Epithelial cell of esophagus (primary cell): ENCODE measurements around the gene MELK.

Experiments used
- DNase-seq: peaks from one replicate; pipeline ENCODE4 v3.0.0; 2010; ENCODE audit warnings: low read depth
- H3K4me3 ChIP-seq: 2 replicates; pipeline ENCODE4 v1.5.1; 2011; ENCODE audit warnings: mild to moderate bottlenecking, low read length, control low read depth
- CTCF ChIP-seq: IDR thresholded peaks from 2 replicates; pipeline ENCODE4 v1.5.1; 2011; ENCODE audit warnings: low read depth, mild to moderate bottlenecking, low read length, control low read depth, inconsistent platforms; ENCODE audit not compliant: insufficient read depth; ENCODE audit errors: missing control alignments

Gene MELK

GRCh38 chr9:36690412-36691168, 117.9 kb downstream of the MELK start:
- no peak for DNase-seq
- TF ChIP-seq CTCF = no peak
- no peak overlapping the region for H3K4me3 ChIP-seq

GRCh38 chr9:36691671-36692070, 119.0 kb downstream of the MELK start:
- DNase-seq = no peak
- TF ChIP-seq CTCF = no peak
- no peak overlapping the region for H3K4me3 ChIP-seq

- TF ChIP-seq CTCF = no peak
- DNase-seq = no peak
- H3K4me3 ChIP-seq = no peak overlapping the region
Measured at GRCh38 chr9:36698984-36699383, 126.3 kb downstream of the MELK start.

- no peak for DNase-seq
- no peak for TF ChIP-seq CTCF
- no peak overlapping the region for H3K4me3 ChIP-seq
Measured at GRCh38 chr9:36704148-36704547, 131.5 kb downstream of the MELK start.

- no peak overlapping the region for H3K4me3 ChIP-seq
- DNase-seq = no peak
- TF ChIP-seq CTCF = no peak
Measured at GRCh38 chr9:36713515-36714490, 141.1 kb downstream of the MELK start.

GRCh38 chr9:36716496-36716895, 143.8 kb downstream of the MELK start:
- no peak overlapping the region for H3K4me3 ChIP-seq
- no peak for TF ChIP-seq CTCF
- DNase-seq = no peak

- DNase-seq = no peak
- TF ChIP-seq CTCF = no peak
Measured at GRCh38 chr9:36717276-36717675, 144.6 kb downstream of the MELK start.

More at GRCh38 chr9:36717276-36717675, 144.6 kb downstream of the MELK start:
- no peak overlapping the region for H3K4me3 ChIP-seq
